NB4 (cell line): Measurements from ENCODE around the gene MMRN2.

Experiments
- CTCF ChIP-seq: IDR thresholded peaks from one replicate; pipeline ENCODE4 v1.5.1; 2012; ENCODE audit warnings: low read depth, low read length
- POLR2A ChIP-seq: IDR thresholded peaks from 2 replicates; pipeline ENCODE4 v1.6.1; 2011; ENCODE audit warnings: mild to moderate bottlenecking; ENCODE audit not compliant: insufficient read length; ENCODE audit errors: extremely low read depth
- TF ChIP-seq, protein P1 (sequence below): IDR thresholded peaks from 2 replicates; pipeline ENCODE4 v1.6.1; 2011; ENCODE audit warnings: low read depth, low read length

DNA sequence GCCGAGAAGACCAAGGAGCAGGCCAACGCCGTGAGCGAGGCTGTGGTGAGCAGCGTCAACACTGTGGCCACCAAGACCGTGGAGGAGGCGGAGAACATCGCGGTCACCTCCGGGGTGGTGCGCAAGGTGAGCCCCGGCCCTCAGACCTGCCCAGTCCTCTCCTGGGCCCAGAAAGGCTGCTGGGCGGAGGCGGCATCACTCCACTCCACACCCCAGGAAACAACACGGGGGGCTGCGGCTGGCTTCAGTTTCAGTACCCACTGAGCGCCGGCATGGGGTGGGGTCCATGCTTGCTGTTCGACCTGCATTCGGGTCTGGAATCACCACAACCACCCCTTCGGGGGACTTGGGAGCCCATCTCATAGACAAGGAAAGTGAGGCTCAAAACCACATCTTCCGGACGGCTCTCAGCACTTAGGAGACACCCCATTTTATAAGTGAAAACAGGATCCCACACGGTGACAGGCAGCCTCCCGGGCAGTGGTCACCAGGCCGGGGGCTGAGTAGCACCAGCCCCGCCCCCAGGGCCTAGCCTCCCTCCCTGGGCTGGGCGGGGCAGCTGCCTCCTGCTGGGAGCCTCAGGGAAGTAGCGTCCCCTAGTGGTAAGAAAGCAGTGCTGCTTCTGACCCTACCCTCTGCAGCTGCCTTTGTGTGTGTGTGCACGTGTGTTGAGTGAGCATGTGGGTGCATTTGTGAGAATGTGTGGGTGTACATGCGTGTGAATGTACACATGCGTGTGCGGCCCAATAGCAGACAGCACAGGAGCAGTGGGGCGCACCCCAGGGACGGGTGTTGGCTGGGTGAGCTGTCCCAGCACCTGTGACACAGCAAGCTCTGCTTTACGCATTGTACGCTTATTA, 2.8 kb upstream of the MMRN2 start:
- TF ChIP-seq, protein P1, sequence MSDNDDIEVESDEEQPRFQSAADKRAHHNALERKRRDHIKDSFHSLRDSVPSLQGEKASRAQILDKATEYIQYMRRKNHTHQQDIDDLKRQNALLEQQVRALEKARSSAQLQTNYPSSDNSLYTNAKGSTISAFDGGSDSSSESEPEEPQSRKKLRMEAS, result peak; percentile 96
- TF ChIP-seq CTCF (peak; percentile 99), POLR2A (no peak)
